GM23338 (cell line): ENCODE data around the gene PCGF6. TPM values are rescaled to one million over a fixed set of nuclear protein-coding genes. Genes with fewer than 3 reads are reported as not detected.

Source experiments
- ATAC-seq: fragments of 200-7000 bp; cut with Tn5 transposase; 3 replicates; pipeline ENCODE4 v1.9.1; 2020
- DNase-seq: peaks from one replicate; pipeline ENCODE4 v3.0.0-alpha.2; 2015; ENCODE audit warnings: low spot score
- H2AFZ ChIP-seq: fragments of 200-600 bp; sonication (generic); 2 replicates; pipeline ENCODE4 v1.8.0; 2016; ENCODE audit warnings: antibody characterized with exemption, mild to moderate bottlenecking, moderate library complexity
- H3F3A ChIP-seq: fragments of 200-600 bp; sonication (generic); replicated peaks from 2 replicates; pipeline ENCODE4 v1.8.0; 2017; ENCODE audit warnings: antibody characterized with exemption, mixed run types, low read depth
- H3K27ac ChIP-seq: fragments of 200-600 bp; sonication (generic); 2 replicates; pipeline ENCODE4 v1.6.1; 2016; ENCODE audit warnings: low read depth
- H3K27me3 ChIP-seq: fragments of 200-600 bp; sonication (generic); 2 replicates; pipeline ENCODE4 v1.8.0; 2016; ENCODE audit warnings: mild to moderate bottlenecking, mixed run types, moderate library complexity; ENCODE audit not compliant: insufficient read depth
- H3K36me3 ChIP-seq: fragments of 200-600 bp; sonication (generic); 2 replicates; pipeline ENCODE4 v1.8.0; 2016; ENCODE audit warnings: mild to moderate bottlenecking; ENCODE audit not compliant: insufficient read depth
- H3K4me1 ChIP-seq: fragments of 200-600 bp; sonication (generic); 2 replicates; pipeline ENCODE4 v1.8.0; 2016; ENCODE audit warnings: mild to moderate bottlenecking, moderate library complexity; ENCODE audit not compliant: insufficient read depth
- H3K4me2 ChIP-seq: fragments of 200-600 bp; sonication (generic); 2 replicates; pipeline ENCODE4 v1.7.1; 2017; ENCODE audit warnings: mixed run types
- H3K4me3 ChIP-seq: fragments of 200-600 bp; sonication (generic); 2 replicates; pipeline ENCODE4 v1.6.1; 2016; ENCODE audit warnings: mixed run types
- H3K79me2 ChIP-seq: fragments of 200-600 bp; sonication (generic); replicated peaks from 2 replicates; pipeline ENCODE4 v1.8.0; 2017; ENCODE audit warnings: mild to moderate bottlenecking; ENCODE audit not compliant: insufficient read depth
- H3K9me2 ChIP-seq: fragments of 200-600 bp; sonication (generic); 2 replicates; pipeline ENCODE4 v1.8.0; 2017; ENCODE audit not compliant: insufficient read depth
- H4K20me1 ChIP-seq: fragments of 200-600 bp; sonication (generic); replicated peaks from 2 replicates; pipeline ENCODE4 v1.8.0; 2017; ENCODE audit warnings: mild to moderate bottlenecking; ENCODE audit not compliant: insufficient read depth
- H3K27ac Mint-ChIP-seq: 2 replicates; pipeline ENCODE4 v1.8.0; 2020; ENCODE audit warnings: inconsistent platforms, mild to moderate bottlenecking, moderate library complexity, mixed read lengths
- H3K27me3 Mint-ChIP-seq: 3 replicates; pipeline ENCODE4 v1.8.0; 2022; ENCODE audit warnings: low read depth, mild to moderate bottlenecking, moderate library complexity, mixed read lengths, inconsistent platforms; ENCODE audit not compliant: insufficient read depth, poor library complexity
- H3K36me3 Mint-ChIP-seq: 3 replicates; pipeline ENCODE4 v1.8.0; 2021; ENCODE audit warnings: low read depth, mild to moderate bottlenecking, inconsistent platforms, moderate library complexity, mixed read lengths
- H3K4me1 Mint-ChIP-seq: 3 replicates; pipeline ENCODE4 v1.8.0; 2020; ENCODE audit warnings: mild to moderate bottlenecking, inconsistent platforms, mixed read lengths
- H3K4me3 Mint-ChIP-seq: 3 replicates; pipeline ENCODE4 v1.8.0; 2021; ENCODE audit warnings: moderate library complexity, mild to moderate bottlenecking, inconsistent platforms, mixed read lengths
- H3K9me3 Mint-ChIP-seq: 3 replicates; pipeline ENCODE4 v1.8.0; 2020; ENCODE audit warnings: moderate library complexity, mild to moderate bottlenecking, inconsistent platforms, mixed read lengths
- CTCF ChIP-seq, 2 experiments: fragments of 200-600 bp in 1 of 2; sonication (generic) in 1 of 2; conservative IDR thresholded peaks; 2 replicates each; pipeline versions ENCODE4 v1.5.1 to v1.6.1; 2016 to 2017; ENCODE audit warnings: antibody characterized with exemption in 2 of 2, low read depth in 2 of 2, mild to moderate bottlenecking in 2 of 2, moderate library complexity in 1 of 2
- ETS1 ChIP-seq: IDR thresholded peaks from 2 replicates; pipeline ENCODE4 v1.6.1; 2016; ENCODE audit warnings: antibody characterized with exemption
- EZH2 ChIP-seq: fragments of 200-600 bp; sonication (generic); IDR thresholded peaks from one replicate; pipeline ENCODE4 v1.8.0; 2017; ENCODE audit warnings: antibody characterized with exemption, mild to moderate bottlenecking, low read depth; ENCODE audit not compliant: unreplicated experiment
- EZH2phosphoT487 ChIP-seq: fragments of 200-600 bp; sonication (generic); IDR thresholded peaks from one replicate; pipeline ENCODE4 v1.8.1; 2018; ENCODE audit warnings: antibody characterized with exemption; ENCODE audit not compliant: unreplicated experiment
- JUNB ChIP-seq: IDR thresholded peaks from one replicate; pipeline ENCODE4 v1.6.1; 2016; ENCODE audit warnings: antibody characterized with exemption; ENCODE audit not compliant: unreplicated experiment
- NANOG ChIP-seq: IDR thresholded peaks from 2 replicates; pipeline ENCODE4 v1.6.1; 2016; ENCODE audit warnings: antibody characterized with exemption, borderline replicate concordance
- POLR2AphosphoS5 ChIP-seq: IDR thresholded peaks from 2 replicates; pipeline ENCODE4 v1.6.1; 2016; ENCODE audit warnings: antibody characterized with exemption, low read depth
- STAT1 ChIP-seq: IDR thresholded peaks from one replicate; pipeline ENCODE4 v1.6.1; 2016; ENCODE audit warnings: antibody characterized with exemption; ENCODE audit not compliant: unreplicated experiment
- ZNF114 ChIP-seq: fragments of 250-450 bp; sonication (Bioruptor Pico); IDR thresholded peaks from 2 replicates; pipeline ENCODE4 v1.5.0; 2020; ENCODE audit warnings: mild to moderate bottlenecking, moderate library complexity
- ZNF331 ChIP-seq: fragments of 250-450 bp; sonication (Bioruptor Pico); IDR thresholded peaks from 2 replicates; pipeline ENCODE4 v1.5.0; 2020; ENCODE audit warnings: low read depth, mild to moderate bottlenecking, moderate library complexity
- ZNF462 ChIP-seq: fragments of 250-450 bp; sonication (Bioruptor Pico); IDR thresholded peaks from 2 replicates; pipeline ENCODE4 v1.5.0; 2020; ENCODE audit warnings: mild to moderate bottlenecking, moderate library complexity
- polyA plus RNA-seq: library from polyadenylated mRNA; unstranded; fragments of >200 nt; fragmentation: Nextera tagmentation; extraction: Ambion mirVana; gene quantifications from 2 replicates; pipeline ENCODE4 v1.2.1, GENCODE V29; 2016
- total RNA-seq: library from RNA; depleted of rRNA; stranded (reverse); fragments of >200 nt; shearing (Covaris generic); gene quantifications from 2 replicates; pipeline ENCODE4 v1.2.3, GENCODE V29; 2014

Gene PCGF6
- total and polyA plus RNA-seq, 2 experiments from 2014 or later = 14.0 to 22.3 TPM

GRCh38 chr10:103336370-103336769, 14.6 kb downstream of the PCGF6 start:
- Histone ChIP-seq H4K20me1 (0 out of 2 replicates have a peak, but pooled peaks cover 6% of the 10 kb centered on the region), H3K4me2 (no peak overlapping the region), H3K27ac (no peak overlapping the region), H3K4me3 (no peak overlapping the region), H3K9me2 (no peaks in the 10 kb centered on the region), H3K27me3 (no peaks in the 10 kb centered on the region), H3K4me1 (no peaks in the 10 kb centered on the region), H3K79me2 (no peaks in the 10 kb centered on the region), H3K36me3 (peaks cover 5% of the 10 kb centered on the region; the same call in 1 of the 2 replicates), H3F3A (no peaks in the 10 kb centered on the region), H2AFZ (no peak overlapping the region)
- H3K27ac Mint-ChIP-seq = no peak overlapping the region
- no peaks in the 10 kb centered on the region for H3K27me3 Mint-ChIP-seq
- TF ChIP-seq CTCF (conservative IDR thresholded peaks at IDR 0.05; ENCODE audit: low read depth in 2 of 2) = no peak
- H3K4me3 Mint-ChIP-seq = no peak overlapping the region
- no peak for ATAC-seq
- no peaks in the 10 kb centered on the region for H3K4me1 Mint-ChIP-seq
- H3K36me3 Mint-ChIP-seq = peaks cover 47% of the 10 kb centered on the region
- no peaks in the 10 kb centered on the region for H3K9me3 Mint-ChIP-seq
- DNase-seq = no peak

- no peak overlapping the region for H3K27ac Mint-ChIP-seq
- H3K4me2 ChIP-seq = no peak overlapping the region
- H3K27me3 Mint-ChIP-seq = no peaks in the 10 kb centered on the region
- peaks cover 56% of the 10 kb centered on the region for H3K36me3 Mint-ChIP-seq
- no peak overlapping the region for H3K4me3 Mint-ChIP-seq
- no peaks in the 10 kb centered on the region for H3K4me1 Mint-ChIP-seq
- ATAC-seq (no peak), DNase-seq (no peak)
- H3K9me2 ChIP-seq = no peaks in the 10 kb centered on the region
- H3K9me3 Mint-ChIP-seq = no peaks in the 10 kb centered on the region
- no peak overlapping the region for H3K27ac ChIP-seq
- H3K4me3 ChIP-seq = no peak overlapping the region
- 0 out of 2 replicates have a peak, but pooled peaks cover 6% of the 10 kb centered on the region for H4K20me1 ChIP-seq
- no peaks in the 10 kb centered on the region for H3K27me3 ChIP-seq
- no peaks in the 10 kb centered on the region for H3K4me1 ChIP-seq
- no peaks in the 10 kb centered on the region for H3F3A ChIP-seq
- H3K79me2 ChIP-seq = no peaks in the 10 kb centered on the region
- no peak overlapping the region for H2AFZ ChIP-seq
- H3K36me3 ChIP-seq = peaks cover 8% of the 10 kb centered on the region
- no peak for TF ChIP-seq ZNF114
- TF ChIP-seq POLR2AphosphoS5 = no peak
- no peak for TF ChIP-seq STAT1
- TF ChIP-seq ETS1 = no peak
- no peak for TF ChIP-seq ZNF462 (CRISPR knock-in tag)
- TF ChIP-seq JUNB = no peak
- no peak for TF ChIP-seq NANOG
- TF ChIP-seq CTCF (conservative IDR thresholded peaks at IDR 0.05; ENCODE audit: low read depth in 2 of 2) = no peak
- no peak for TF ChIP-seq EZH2phosphoT487
- no peak for TF ChIP-seq EZH2
- TF ChIP-seq ZNF331 (CRISPR knock-in tag) = no peak
These were observed 16.4 kb downstream of the PCGF6 start for GRCh38 chr10:103334567-103334966.
